ENCODE measurements around the gene KRTDAP. TPM values are rescaled to one million over a fixed set of nuclear protein-coding genes. Genes with fewer than 3 reads are reported as not detected.

Gene KRTDAP
- polyA plus RNA-seq, 1 of the 3 experiments (the other 2 are of a cell fraction): not detected

DNA sequence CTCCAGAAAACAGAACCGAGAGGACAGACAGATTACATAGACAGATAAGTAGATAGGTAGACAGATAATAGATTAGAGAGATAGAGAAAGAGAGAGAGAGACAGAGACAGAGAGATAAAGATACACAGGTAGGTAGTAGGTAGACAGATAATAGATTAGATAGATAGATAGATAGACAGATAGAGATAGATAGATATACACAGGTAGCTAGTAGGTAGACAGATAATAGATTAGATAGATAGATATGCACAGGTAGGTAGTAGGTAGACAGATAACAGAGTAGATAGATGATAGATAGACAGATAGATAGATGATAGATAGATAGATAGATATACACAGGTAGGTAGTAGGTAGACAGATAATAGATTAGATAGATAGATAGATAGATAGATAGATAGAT, 32.1 kb downstream of the KRTDAP start:
- CTCF ChIA-PET: interaction anchor here (0.9 kb wide), 1 partner anchor 105 kb away, joined by 3 read pairs; no protein-coding TSS in a partner anchor
- H3K27me3 ChIP-seq (ENCODE audit: insufficient read depth): peaks cover 24% of the 10 kb centered on the region; the same call in 1 of the 2 replicates
- H3K4me2 ChIP-seq: no peak overlapping the region
- 7% methylated on average over 1 of the region's 1 CpG for WGBS (ENCODE audit: low lambda C conversion rate)
- no peaks in the 10 kb centered on the region for H3K79me2 ChIP-seq (ENCODE audit: insufficient read depth)
- no peak for DNase-seq
- H3K27ac ChIP-seq (ENCODE audit: low read depth in 2 of 2, low read length in 1 of 2): no peak overlapping the region
- no peak overlapping the region for H2AFZ ChIP-seq (ENCODE audit: low read depth)
- POLR2A ChIA-PET: no interaction called here
- no peaks in the 10 kb centered on the region for H3K36me3 ChIP-seq (replicated peaks in 1 of 2; ENCODE audit: control insufficient read depth in 1 of 2, insufficient read depth in 2 of 2, low read length in 1 of 2)
- peaks cover 0 to 5% of the 10 kb centered on the region in 2 experiments; a peak in 1 of 4 replicates for H3K4me1 ChIP-seq (ENCODE audit: control insufficient read depth in 1 of 2, insufficient read depth in 2 of 2, low read depth in 1 of 2, low read length in 1 of 2)
- TF ChIP-seq SIN3A (IDR thresholded peaks at IDR 0.05; ENCODE audit: borderline replicate concordance, low read depth, low read length): no peak
- TF ChIP-seq ELF1 (IDR thresholded peaks at IDR 0.05): no peak
- TF ChIP-seq, protein P1, sequence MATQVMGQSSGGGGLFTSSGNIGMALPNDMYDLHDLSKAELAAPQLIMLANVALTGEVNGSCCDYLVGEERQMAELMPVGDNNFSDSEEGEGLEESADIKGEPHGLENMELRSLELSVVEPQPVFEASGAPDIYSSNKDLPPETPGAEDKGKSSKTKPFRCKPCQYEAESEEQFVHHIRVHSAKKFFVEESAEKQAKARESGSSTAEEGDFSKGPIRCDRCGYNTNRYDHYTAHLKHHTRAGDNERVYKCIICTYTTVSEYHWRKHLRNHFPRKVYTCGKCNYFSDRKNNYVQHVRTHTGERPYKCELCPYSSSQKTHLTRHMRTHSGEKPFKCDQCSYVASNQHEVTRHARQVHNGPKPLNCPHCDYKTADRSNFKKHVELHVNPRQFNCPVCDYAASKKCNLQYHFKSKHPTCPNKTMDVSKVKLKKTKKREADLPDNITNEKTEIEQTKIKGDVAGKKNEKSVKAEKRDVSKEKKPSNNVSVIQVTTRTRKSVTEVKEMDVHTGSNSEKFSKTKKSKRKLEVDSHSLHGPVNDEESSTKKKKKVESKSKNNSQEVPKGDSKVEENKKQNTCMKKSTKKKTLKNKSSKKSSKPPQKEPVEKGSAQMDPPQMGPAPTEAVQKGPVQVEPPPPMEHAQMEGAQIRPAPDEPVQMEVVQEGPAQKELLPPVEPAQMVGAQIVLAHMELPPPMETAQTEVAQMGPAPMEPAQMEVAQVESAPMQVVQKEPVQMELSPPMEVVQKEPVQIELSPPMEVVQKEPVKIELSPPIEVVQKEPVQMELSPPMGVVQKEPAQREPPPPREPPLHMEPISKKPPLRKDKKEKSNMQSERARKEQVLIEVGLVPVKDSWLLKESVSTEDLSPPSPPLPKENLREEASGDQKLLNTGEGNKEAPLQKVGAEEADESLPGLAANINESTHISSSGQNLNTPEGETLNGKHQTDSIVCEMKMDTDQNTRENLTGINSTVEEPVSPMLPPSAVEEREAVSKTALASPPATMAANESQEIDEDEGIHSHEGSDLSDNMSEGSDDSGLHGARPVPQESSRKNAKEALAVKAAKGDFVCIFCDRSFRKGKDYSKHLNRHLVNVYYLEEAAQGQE (IDR thresholded peaks at IDR 0.05; ENCODE audit: low read depth, low read length): no peak
- no peak for TF ChIP-seq TAF1 (IDR thresholded peaks at IDR 0.05; ENCODE audit: borderline replicate concordance, low read depth, low read length)
- TF ChIP-seq, protein P2, sequence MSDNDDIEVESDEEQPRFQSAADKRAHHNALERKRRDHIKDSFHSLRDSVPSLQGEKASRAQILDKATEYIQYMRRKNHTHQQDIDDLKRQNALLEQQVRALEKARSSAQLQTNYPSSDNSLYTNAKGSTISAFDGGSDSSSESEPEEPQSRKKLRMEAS (IDR thresholded peaks at IDR 0.05; ENCODE audit: low read depth): no peak
- H3K9me3 ChIP-seq: no peaks in the 10 kb centered on the region
- no peaks in the 10 kb centered on the region for H3F3A ChIP-seq (replicated peaks; ENCODE audit: insufficient read depth)
- H3K9me2 ChIP-seq: no peaks in the 10 kb centered on the region
- H3K9ac ChIP-seq: no peak overlapping the region
- H4K20me1 ChIP-seq (ENCODE audit: insufficient read depth): no peaks in the 10 kb centered on the region
- H3K4me3 ChIP-seq (ENCODE audit: low read depth in 2 of 2, low read length in 1 of 2): no peak overlapping the region

DNA sequence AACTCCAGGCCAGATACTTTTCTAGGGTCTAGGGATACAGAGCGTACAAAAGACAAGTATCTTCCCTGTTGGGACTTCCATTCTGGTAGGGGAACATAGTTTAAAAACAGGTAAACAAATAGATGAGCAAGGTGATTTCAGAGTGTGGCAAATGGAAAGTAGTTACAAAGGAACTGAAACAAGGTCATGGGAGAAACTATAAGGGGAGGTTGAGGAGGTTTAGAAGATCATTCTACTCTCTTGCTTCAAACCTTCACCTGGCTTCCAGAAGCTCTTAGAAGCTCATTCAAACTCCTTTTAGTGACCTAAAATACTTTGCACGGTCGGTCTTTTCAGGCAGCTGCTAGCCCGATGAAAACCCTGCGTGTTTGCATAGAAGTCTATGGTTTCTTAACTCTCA, 33.1 kb downstream of the KRTDAP start:
- Histone ChIP-seq H3K79me2 (ENCODE audit: insufficient read depth) (no peaks in the 10 kb centered on the region), H3K9me3 (no peaks in the 10 kb centered on the region), H3K36me3 (replicated peaks in 1 of 2; ENCODE audit: control insufficient read depth in 1 of 2, insufficient read depth in 2 of 2, low read length in 1 of 2) (no peaks in the 10 kb centered on the region), H3K9ac (no peak overlapping the region), H3K9me2 (no peaks in the 10 kb centered on the region), H2AFZ (ENCODE audit: low read depth) (no peak overlapping the region), H3F3A (replicated peaks; ENCODE audit: insufficient read depth) (no peaks in the 10 kb centered on the region), H3K27ac (ENCODE audit: low read depth in 2 of 2, low read length in 1 of 2) (no peak overlapping the region), H3K4me3 (ENCODE audit: low read depth in 2 of 2, low read length in 1 of 2) (no peak overlapping the region), H3K4me2 (no peak overlapping the region), H3K4me1 (ENCODE audit: control insufficient read depth in 1 of 2, insufficient read depth in 2 of 2, low read depth in 1 of 2, low read length in 1 of 2) (peaks cover 0 to 5% of the 10 kb centered on the region in 2 experiments; a peak in 1 of 4 replicates), H4K20me1 (ENCODE audit: insufficient read depth) (no peaks in the 10 kb centered on the region), H3K27me3 (ENCODE audit: insufficient read depth) (peaks cover 19% of the 10 kb centered on the region; the same call in 1 of the 2 replicates)
- WGBS (ENCODE audit: low lambda C conversion rate): 39% methylated on average over 5 of the region's 5 CpGs
- DNase-seq: no peak
- no peak for TF ChIP-seq ELF1 (IDR thresholded peaks at IDR 0.05)
- no peak for TF ChIP-seq GATA2 (CRISPR knock-in tag; IDR thresholded peaks at IDR 0.05)
- TF ChIP-seq, protein P3, sequence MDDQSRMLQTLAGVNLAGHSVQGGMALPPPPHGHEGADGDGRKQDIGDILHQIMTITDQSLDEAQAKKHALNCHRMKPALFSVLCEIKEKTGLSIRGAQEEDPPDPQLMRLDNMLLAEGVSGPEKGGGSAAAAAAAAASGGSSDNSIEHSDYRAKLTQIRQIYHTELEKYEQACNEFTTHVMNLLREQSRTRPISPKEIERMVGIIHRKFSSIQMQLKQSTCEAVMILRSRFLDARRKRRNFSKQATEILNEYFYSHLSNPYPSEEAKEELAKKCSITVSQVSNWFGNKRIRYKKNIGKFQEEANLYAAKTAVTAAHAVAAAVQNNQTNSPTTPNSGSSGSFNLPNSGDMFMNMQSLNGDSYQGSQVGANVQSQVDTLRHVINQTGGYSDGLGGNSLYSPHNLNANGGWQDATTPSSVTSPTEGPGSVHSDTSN (IDR thresholded peaks at IDR 0.05): no peak
- TF ChIP-seq FOXM1 (IDR thresholded peaks at IDR 0.05; ENCODE audit: low read depth): no peak
- TF ChIP-seq MXI1 (IDR thresholded peaks at IDR 0.05; ENCODE audit: low read depth, low read length): no peak
- no peak for TF ChIP-seq MEF2A (IDR thresholded peaks at IDR 0.05; ENCODE audit: borderline replicate concordance, low read depth)
- no peak for TF ChIP-seq RCOR1 (IDR thresholded peaks at IDR 0.05; ENCODE audit: low read length)
- no peak for TF ChIP-seq TCF12 (IDR thresholded peaks at IDR 0.05)
- TF ChIP-seq, protein P4, sequence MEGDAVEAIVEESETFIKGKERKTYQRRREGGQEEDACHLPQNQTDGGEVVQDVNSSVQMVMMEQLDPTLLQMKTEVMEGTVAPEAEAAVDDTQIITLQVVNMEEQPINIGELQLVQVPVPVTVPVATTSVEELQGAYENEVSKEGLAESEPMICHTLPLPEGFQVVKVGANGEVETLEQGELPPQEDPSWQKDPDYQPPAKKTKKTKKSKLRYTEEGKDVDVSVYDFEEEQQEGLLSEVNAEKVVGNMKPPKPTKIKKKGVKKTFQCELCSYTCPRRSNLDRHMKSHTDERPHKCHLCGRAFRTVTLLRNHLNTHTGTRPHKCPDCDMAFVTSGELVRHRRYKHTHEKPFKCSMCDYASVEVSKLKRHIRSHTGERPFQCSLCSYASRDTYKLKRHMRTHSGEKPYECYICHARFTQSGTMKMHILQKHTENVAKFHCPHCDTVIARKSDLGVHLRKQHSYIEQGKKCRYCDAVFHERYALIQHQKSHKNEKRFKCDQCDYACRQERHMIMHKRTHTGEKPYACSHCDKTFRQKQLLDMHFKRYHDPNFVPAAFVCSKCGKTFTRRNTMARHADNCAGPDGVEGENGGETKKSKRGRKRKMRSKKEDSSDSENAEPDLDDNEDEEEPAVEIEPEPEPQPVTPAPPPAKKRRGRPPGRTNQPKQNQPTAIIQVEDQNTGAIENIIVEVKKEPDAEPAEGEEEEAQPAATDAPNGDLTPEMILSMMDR (IDR thresholded peaks at IDR 0.05): no peak
- no peak for TF ChIP-seq POLR2AphosphoS5 (IDR thresholded peaks at IDR 0.05; ENCODE audit: low read depth, low read length)
- POLR2A ChIA-PET: no interaction called here
- CTCF ChIA-PET: no interaction called here

Data from SK-N-SH (cell line).